PC-3 (cell line): ENCODE results near the gene POLRMT. TPM values are rescaled to one million over a fixed set of nuclear protein-coding genes. Genes with fewer than 3 reads are reported as not detected.
A peak's percentile ranks its signal among the peaks of the same experiment; 100 is the strongest.

Experiments
- ATAC-seq: fragments of 200-7000 bp; cut with Tn5 transposase; 2 replicates; pipeline ENCODE4 v1.9.1; 2020; ENCODE audit warnings: mild to moderate bottlenecking, moderate library complexity
- BruUV-seq: library from RNA; stranded (reverse); fragments of 400-500 nt; replicated peaks from 2 replicates; lab custom pipeline; 2021; lab: Mats Ljungman, UMichigan
- CTCF ChIA-PET: fragments of 300-600 bp; sonication (Branson Sonifier 250); formaldehyde crosslinking; loops from one replicate; lab custom pipeline; 2022; ENCODE audit warnings: antibody characterized with exemption; lab: Charles Lee
- POLR2A ChIA-PET: fragments of 300-600 bp; sonication (Branson Sonifier 250); formaldehyde crosslinking; loops from one replicate; lab custom pipeline; 2022; ENCODE audit warnings: antibody characterized with exemption; ENCODE audit not compliant: unreplicated experiment; lab: Charles Lee
- DNase-seq: peaks from one replicate; pipeline ENCODE4 v3.0.0-alpha.2; 2015
- H2AFZ ChIP-seq: fragments of 300-600 bp; sonication (generic); 2 replicates; pipeline ENCODE4 v1.6.0; 2016; ENCODE audit warnings: antibody characterized with exemption, low read length
- H3F3A ChIP-seq: fragments of 300-600 bp; sonication (generic); one replicate; pipeline ENCODE4 v1.6.0; 2017; ENCODE audit warnings: antibody characterized with exemption, low read length, control low read depth, mild to moderate bottlenecking; ENCODE audit not compliant: unreplicated experiment
- H3K27ac ChIP-seq: fragments of 300-600 bp; sonication (generic); 2 replicates; pipeline ENCODE4 v1.5.1; 2016; ENCODE audit warnings: mild to moderate bottlenecking, low read length
- H3K27me3 ChIP-seq: fragments of 300-600 bp; sonication (generic); 2 replicates; pipeline ENCODE4 v1.6.1; 2016; ENCODE audit warnings: low read length, mixed read lengths
- H3K36me3 ChIP-seq: fragments of 300-600 bp; sonication (generic); 2 replicates; pipeline ENCODE4 v1.6.1; 2016; ENCODE audit warnings: low read depth, mixed run types, low read length, mixed read lengths
- H3K4me1 ChIP-seq: fragments of 300-600 bp; sonication (generic); 2 replicates; pipeline ENCODE4 v1.5.1; 2016; ENCODE audit warnings: low read length; ENCODE audit not compliant: insufficient read depth
- H3K4me2 ChIP-seq: fragments of 300-600 bp; sonication (generic); 2 replicates; pipeline ENCODE4 v1.6.0; 2016; ENCODE audit warnings: low read length
- H3K4me3 ChIP-seq: fragments of 300-600 bp; sonication (generic); 2 replicates; pipeline ENCODE4 v1.5.1; 2016; ENCODE audit warnings: mild to moderate bottlenecking, low read length, mixed read lengths
- H3K79me2 ChIP-seq: fragments of 300-600 bp; sonication (generic); 2 replicates; pipeline ENCODE4 v1.6.1; 2017; ENCODE audit warnings: low read length, mixed read lengths
- H3K9ac ChIP-seq: fragments of 300-600 bp; sonication (generic); 2 replicates; pipeline ENCODE4 v1.6.0; 2016; ENCODE audit warnings: mild to moderate bottlenecking, low read length
- H3K9me2 ChIP-seq: fragments of 300-600 bp; sonication (generic); replicated peaks from 2 replicates; pipeline ENCODE4 v1.6.1; 2016; ENCODE audit warnings: mixed run types, low read length, mixed read lengths
- H3K9me3 ChIP-seq: fragments of 300-600 bp; sonication (generic); 2 replicates; pipeline ENCODE4 v1.6.1; 2016; ENCODE audit warnings: low read length, mixed read lengths
- H4K20me1 ChIP-seq: fragments of 300-600 bp; sonication (generic); 2 replicates; pipeline ENCODE4 v1.6.1; 2016; ENCODE audit warnings: low read length, mixed read lengths
- CTCF ChIP-seq: fragments of 300-600 bp; sonication (generic); conservative IDR thresholded peaks from 2 replicates; pipeline ENCODE4 v1.5.1; 2017; ENCODE audit warnings: antibody characterized with exemption, low read depth, mild to moderate bottlenecking, low read length
- EZH2 ChIP-seq: fragments of 300-600 bp; sonication (generic); IDR thresholded peaks from one replicate; pipeline ENCODE4 v1.6.1; 2017; ENCODE audit warnings: antibody characterized with exemption, mild to moderate bottlenecking, low read length; ENCODE audit not compliant: unreplicated experiment
- EZH2phosphoT487 ChIP-seq: fragments of 300-600 bp; sonication (generic); IDR thresholded peaks from 2 replicates; pipeline ENCODE4 v1.6.1; 2018; ENCODE audit warnings: mild to moderate bottlenecking, antibody characterized with exemption, low read length, borderline replicate concordance
- intact Hi-C: fragments of 100-400 bp; cut with micrococcal nuclease; formaldehyde crosslinking; loops from 2 replicates; pipeline ENCODE4 v1.9.0; 2023
- total RNA-seq: library from RNA; depleted of rRNA; stranded (reverse); fragments of >200 nt; gene quantifications from 2 replicates; pipeline ENCODE4 v1.2.3, GENCODE V29; 2014

POLRMT gene
- total RNA-seq, 1 experiment from 2014 or later, result 60.5 TPM

- DNase-seq (no peak), ATAC-seq (no peak)
- no peak overlapping the region for H2AFZ ChIP-seq
- ChIA-PET POLR2A (no interaction called here), CTCF (no interaction called here)
- H3K79me2 ChIP-seq, result no peaks in the 10 kb centered on the region
- H3K27me3 ChIP-seq, result peaks cover 7% of the 10 kb centered on the region; the same call in 1 of the 2 replicates
- no peak for TF ChIP-seq EZH2
- no peak for TF ChIP-seq CTCF
- TF ChIP-seq EZH2phosphoT487, result no peak
- H3F3A ChIP-seq, result no peaks in the 10 kb centered on the region
- no peak overlapping the region for H3K4me3 ChIP-seq
- H4K20me1 ChIP-seq, result no peaks in the 10 kb centered on the region
- H3K4me2 ChIP-seq, result no peak overlapping the region
- no TSS peak for BruUV-seq
- H3K36me3 ChIP-seq, result no peaks in the 10 kb centered on the region
- no peaks in the 10 kb centered on the region for H3K9me2 ChIP-seq
- no peak overlapping the region for H3K9ac ChIP-seq
- H3K4me1 ChIP-seq, result peaks cover 6% of the 10 kb centered on the region; the same call in 1 of the 2 replicates
- no peaks in the 10 kb centered on the region for H3K9me3 ChIP-seq
- no peak overlapping the region for H3K27ac ChIP-seq
- intact Hi-C loops, result no loop called here
Measured at GRCh38 chr19:593055-593454, 40.3 kb downstream of the POLRMT start.

GRCh38 chr19:592101-592500 is 41.2 kb downstream of the POLRMT start:
- H3F3A ChIP-seq, result no peaks in the 10 kb centered on the region
- H3K27ac ChIP-seq, result no peak overlapping the region
- no peak overlapping the region for H3K9ac ChIP-seq
- ATAC-seq, result no peak
- no peak for DNase-seq
- no peaks in the 10 kb centered on the region for H3K79me2 ChIP-seq
- H2AFZ ChIP-seq, result no peak overlapping the region
- no peaks in the 10 kb centered on the region for H3K9me3 ChIP-seq
- H3K27me3 ChIP-seq, result peaks cover 7% of the 10 kb centered on the region; the same call in 1 of the 2 replicates
- ChIA-PET CTCF (no interaction called here), POLR2A (no interaction called here)
- no peak overlapping the region for H3K4me2 ChIP-seq
- H4K20me1 ChIP-seq, result no peaks in the 10 kb centered on the region
- H3K36me3 ChIP-seq, result no peaks in the 10 kb centered on the region
- no TSS peak for BruUV-seq
- intact Hi-C loops, result no loop called here
- no peak overlapping the region for H3K4me3 ChIP-seq
- H3K4me1 ChIP-seq, result peaks cover 6% of the 10 kb centered on the region; the same call in 1 of the 2 replicates
- no peaks in the 10 kb centered on the region for H3K9me2 ChIP-seq
- TF ChIP-seq CTCF, result no peak
- no peak for TF ChIP-seq EZH2
- TF ChIP-seq EZH2phosphoT487, result no peak

- Histone ChIP-seq H3K9me2 (no peaks in the 10 kb centered on the region), H3K4me2 (no peak overlapping the region), H3K27me3 (peaks cover 7% of the 10 kb centered on the region; the same call in 1 of the 2 replicates), H3K79me2 (no peaks in the 10 kb centered on the region), H3K36me3 (no peaks in the 10 kb centered on the region), H3F3A (no peaks in the 10 kb centered on the region), H3K27ac (no peak overlapping the region), H3K4me3 (no peak overlapping the region), H3K9me3 (no peaks in the 10 kb centered on the region), H3K9ac (no peak overlapping the region), H4K20me1 (no peaks in the 10 kb centered on the region), H2AFZ (no peak overlapping the region), H3K4me1 (peaks cover 10% of the 10 kb centered on the region)
- TF ChIP-seq EZH2phosphoT487 (no peak), CTCF (no peak), EZH2 (no peak)
- ATAC-seq (no peak), DNase-seq (peak; percentile 36)
- intact Hi-C loops, result no loop called here
- ChIA-PET POLR2A (no interaction called here), CTCF (no interaction called here)
- BruUV-seq, result no TSS peak
Measured at GRCh38 chr19:591099-591958, 42.0 kb downstream of the POLRMT start.
